Hair follicular keratinocyte (primary cell): Measurements from ENCODE around the gene FUT7. TPM values are rescaled to one million over a fixed set of nuclear protein-coding genes. Genes with fewer than 3 reads are reported as not detected.

Experiments used
- total RNA-seq: library from RNA; depleted of rRNA; stranded (reverse); fragments of >200 nt; gene quantifications from 2 replicates; pipeline ENCODE4 v1.2.3, GENCODE V29; 2015

Gene FUT7, protein sequence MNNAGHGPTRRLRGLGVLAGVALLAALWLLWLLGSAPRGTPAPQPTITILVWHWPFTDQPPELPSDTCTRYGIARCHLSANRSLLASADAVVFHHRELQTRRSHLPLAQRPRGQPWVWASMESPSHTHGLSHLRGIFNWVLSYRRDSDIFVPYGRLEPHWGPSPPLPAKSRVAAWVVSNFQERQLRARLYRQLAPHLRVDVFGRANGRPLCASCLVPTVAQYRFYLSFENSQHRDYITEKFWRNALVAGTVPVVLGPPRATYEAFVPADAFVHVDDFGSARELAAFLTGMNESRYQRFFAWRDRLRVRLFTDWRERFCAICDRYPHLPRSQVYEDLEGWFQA
- not detected in 2 replicates for total RNA-seq

DNA sequence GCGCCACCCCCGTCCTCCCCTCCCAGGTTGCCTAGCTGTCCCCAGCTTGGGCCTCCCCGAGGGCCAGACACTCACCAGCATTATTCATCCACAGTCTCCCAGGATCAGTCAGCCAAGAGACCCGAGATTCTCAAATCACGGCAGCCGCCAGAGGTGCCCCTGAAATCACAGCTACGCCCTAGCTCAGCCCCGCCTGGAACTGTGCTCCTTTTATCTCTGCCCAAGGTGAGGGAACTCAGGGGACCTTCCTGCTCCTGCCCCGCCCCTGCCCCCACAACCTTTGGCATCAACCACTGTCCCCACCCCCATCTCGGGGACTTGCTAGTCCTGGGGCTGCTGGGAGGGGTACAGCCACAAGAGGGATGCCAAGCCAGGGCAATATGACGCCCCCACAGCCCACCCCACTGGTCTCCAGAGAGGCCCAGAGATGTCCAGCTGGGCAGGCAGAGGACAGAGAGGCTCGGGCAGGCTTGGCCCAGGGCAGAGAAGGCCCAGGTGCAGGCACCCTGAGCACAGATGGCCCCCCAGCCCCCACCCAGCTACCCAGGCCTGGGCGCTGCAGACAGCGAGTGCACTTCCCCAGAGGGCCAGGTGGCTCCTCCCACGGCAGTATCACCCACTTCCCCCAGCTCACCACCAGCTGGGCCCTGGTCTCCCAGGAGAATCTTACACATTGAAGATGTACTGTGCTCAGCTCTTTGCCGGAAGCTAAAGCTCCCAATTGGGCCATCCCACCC lies at the start of gene FUT7:
TSS of gene FUT7 (minus strand) at position 185 of the 737 bp plus-strand sequence. CDS start at position 88, 97 bp downstream.

DNA sequence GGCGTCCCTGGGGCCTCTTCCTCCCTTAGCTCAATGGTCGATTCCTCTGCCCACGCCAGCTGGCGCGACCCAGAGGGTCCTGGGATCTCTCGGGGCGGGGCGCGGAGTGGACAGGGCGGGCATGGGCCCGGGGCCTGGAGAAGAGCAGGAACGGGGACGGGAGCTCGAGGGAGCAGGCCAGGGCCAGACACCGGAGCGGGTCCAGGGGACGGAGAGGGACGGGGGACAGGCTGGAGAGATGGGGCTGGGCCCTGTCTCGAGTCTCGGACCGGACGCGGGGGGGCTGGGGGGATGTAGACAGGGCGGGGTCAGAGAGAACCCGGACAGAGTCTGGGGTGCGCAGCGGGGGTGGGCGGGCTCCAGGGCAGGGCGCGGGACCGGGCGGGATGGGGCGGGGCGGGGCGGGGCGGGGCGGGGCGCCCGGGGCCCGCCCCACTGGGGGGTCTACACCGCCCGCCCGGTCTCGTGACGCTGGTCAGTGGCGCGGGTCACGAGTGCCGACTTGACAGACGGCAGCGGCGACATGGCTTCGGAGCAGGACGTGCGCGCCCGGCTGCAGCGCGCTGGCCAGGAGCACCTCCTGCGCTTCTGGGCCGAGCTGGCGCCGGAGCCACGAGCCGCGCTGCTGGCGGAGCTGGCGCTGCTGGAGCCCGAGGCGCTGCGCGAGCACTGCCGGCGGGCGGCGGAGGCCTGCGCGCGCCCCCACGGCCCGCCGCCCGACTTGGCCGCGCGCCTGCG lies 45.3 kb upstream of the FUT7 start, which contains the start of gene UAP1L1:
TSS of gene UAP1L1 (plus strand) at position 508 of the 738 bp plus-strand sequence. CDS start at position 524, 16 bp downstream.

DNA sequence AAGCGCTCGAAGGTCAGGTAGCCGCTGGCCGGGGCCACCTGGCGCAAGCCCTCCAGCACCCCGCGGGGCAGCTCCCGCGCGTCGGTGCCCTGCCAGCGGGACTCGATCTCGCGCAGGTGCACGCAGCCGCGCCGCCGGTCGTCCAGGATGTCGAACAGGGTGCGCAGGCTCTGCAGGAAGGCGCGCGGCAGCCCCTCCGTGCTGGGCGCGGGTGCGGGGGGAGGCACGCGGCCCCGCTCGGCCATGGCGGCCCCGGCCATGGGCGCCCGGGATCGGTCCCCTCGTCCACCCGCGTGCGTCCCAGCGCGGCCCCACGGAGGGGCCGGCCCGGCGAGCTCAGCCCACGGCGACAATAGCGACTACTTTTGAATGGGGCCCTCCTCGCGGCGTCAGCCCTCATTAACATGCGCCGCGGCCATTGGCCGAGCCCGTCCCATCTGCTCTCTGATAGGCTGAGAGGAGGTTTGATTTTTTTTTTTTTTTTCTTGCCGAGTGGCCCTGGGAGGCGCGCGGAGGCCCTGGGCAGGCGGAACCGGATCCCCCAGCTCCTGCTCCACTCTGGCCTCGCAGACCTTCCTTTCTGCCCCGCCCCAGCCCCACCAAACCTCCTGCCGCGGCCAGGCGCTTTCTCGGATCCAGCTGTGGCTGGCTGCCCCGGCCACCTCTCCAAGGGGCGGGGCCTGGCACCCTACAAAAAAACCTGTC lies 38.5 kb upstream of the FUT7 start, which contains the start of gene SAPCD2:
TSS of gene SAPCD2 (minus strand) at position 357 of the 705 bp plus-strand sequence. CDS start at position 260, 97 bp downstream.

DNA sequence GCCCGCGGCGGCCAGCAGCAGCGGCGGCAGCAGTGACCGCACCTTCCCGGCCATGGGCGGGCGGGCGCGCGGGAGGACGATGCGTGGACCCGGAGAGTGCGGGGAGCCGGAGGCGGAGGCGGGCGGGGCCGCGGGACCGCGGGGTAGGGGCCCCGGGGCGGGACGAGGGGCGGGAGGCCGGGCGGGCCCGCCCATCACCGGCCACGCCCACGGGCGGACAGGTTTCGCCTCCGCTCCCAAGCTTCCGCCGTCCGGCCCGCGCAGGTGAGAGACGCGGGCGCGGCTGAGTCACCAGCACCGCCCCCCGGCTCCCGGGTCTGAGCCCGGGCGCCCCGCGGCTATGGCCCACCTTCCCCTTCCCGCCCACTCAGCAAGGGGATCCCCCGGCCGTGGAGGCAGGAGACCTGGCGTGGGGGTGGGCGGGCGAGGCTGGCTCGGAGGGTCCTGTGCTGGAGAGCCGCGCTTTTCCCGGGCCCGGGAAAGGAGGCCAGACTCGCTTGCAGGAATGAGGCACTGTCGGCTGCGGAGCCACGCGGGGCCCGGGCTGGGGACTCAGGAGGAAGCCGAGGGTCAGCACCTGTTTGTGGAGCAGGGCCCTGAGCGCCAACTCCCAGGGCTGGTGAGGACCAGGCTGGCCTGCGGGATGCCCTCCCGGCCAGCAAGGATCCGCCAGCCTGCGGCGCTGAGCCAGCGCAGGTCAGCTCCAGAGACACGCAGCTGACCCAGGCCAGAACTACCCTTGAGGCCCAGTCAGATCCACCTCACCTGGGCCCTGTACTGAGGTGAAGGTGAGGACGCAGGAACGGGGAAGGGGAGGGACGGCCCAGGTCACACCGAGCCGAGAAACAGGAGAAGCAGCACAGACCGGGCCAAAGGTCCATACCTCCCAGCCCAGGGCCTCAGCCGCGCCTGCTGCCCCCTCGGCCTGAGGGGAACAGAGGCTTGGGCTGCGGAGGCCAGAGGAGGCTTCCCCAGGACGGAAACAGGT lies 22.4 kb upstream of the FUT7 start, which contains the start of gene ENTPD2:
TSS of gene ENTPD2 (minus strand) at position 118 of the 988 bp plus-strand sequence. CDS start at position 54, 64 bp downstream.

DNA sequence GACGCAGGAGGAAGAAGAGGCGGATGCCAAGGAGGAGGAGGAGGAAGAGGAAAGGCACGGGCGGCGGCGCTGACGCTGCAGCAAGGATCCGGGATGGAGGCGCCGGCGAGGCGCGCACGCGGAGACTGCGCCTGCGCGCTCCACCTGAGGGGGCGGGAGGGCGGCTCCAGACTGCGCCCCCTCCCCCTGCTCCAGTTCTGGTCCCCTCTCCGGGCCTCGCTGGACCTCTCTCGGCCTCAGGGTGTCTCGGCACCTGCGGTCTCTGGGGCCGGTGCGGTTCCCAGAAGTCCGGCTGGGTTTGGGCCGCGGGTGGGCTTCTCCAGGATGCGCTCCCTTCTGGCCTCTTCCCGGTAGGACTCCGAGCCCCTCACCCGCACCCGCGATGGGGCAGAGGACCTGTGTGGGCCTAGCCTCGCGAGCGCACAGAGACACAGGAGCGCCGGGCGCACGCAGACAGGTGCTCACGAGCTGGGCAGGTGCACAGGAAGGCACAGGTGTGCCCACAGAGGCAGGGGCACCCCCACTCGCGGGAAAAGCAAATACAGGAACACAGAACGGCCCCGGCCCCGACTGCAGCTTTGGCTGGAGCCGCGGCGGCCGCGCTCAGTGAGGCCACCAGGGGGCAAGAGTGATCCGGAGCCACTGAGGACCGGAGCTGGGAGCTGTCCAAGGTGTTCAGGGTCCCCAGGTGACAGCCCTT lies 14.3 kb upstream of the FUT7 start, which contains the start of gene NPDC1:
TSS of gene NPDC1 (minus strand) at position 90 of the 700 bp plus-strand sequence. CDS start 188 bp downstream, outside the sequence.

DNA sequence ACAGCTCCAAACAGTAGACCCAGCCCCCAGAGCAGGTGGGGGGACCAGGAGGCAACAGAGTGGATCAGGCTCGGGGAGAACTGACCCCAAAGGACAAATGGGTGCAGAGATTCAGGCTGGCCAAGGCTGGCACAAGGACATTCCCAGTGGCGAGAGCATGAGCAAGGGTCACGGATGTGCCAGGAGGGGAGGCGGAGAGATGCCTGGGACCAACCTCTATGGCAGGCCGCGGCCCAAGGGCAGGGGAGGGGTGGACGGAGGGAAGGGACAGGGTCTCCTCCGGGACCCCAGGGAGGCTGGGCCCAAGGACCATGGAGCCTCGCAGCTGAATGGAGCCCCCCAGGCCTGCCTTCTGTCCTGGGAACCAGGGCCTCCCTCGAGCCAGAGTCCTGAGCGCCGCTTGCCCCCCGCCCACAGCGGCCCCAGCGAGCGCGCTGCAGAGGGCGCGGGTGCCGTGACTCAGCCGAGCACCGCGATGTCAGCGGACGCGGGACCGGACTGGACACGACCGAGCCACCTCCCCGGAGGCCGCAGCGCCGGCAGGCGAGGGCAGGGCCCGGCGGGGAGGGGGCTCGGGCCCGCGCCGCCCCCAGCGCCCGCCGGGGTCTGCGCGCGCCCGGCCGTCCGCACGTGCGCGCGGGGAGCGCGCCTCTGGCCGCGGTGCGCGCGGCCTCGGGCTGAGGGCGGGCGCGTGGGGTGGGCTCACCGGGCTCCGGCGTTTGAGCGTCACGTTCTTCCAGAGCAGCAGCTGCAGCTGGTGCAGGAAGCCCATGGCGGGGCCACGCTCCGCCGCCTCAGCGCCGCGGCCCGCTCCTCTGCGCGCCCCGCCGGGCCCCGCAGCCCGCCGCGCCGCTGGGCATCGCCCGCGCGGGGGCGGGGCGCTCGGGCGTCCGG lies 4.3 kb downstream of the FUT7 start, which contains the start of gene ABCA2:
TSS of gene ABCA2 (minus strand) at position 869 of the 894 bp plus-strand sequence. CDS start at position 772, 97 bp downstream.

DNA sequence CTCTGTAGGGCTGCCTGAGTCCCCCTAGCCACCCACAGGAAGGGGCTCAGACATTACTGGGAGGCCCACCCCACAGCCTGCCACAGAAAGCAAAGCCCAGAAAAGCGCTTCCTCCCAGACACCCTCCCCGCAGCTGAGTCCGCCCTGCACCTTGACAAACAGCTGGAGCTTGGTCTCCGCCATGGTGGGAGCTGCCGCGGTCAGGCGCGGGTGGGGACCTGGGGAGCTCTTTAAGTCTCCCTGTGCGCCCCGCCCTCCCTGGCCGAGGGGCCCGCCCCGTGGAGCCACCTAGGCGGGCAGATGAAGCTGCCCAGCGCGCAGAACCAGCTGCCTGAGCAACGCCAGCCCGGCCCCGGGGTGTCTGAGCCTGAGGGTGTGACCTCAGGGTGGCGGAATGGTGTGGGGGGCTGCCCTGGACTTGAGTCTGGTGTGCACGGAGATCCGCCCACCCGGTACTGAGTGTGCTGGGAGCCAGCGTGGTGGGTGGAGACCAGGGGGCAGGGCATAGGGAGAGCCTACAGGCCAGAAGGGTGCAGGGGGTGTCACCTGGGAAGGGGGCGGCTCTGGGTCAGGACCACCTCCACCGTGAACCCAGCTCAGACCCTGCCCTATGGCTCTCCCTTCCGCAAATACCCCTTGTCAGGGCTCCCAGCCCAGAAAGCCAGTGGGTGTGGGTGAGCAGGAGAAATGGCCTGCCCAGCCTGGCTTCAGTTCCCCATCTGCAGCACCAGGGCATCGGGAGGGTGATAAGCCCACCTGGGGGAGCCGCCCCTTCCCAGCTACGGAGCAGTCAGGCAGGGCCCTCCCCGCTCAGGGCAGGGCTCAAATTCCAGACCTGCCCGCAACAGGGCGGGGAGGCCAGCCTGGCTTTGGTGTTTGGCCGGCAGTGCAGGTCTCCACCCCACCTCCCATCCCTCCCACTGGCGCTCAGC lies 35.3 kb downstream of the FUT7 start, which contains the start of gene CLIC3:
TSS of gene CLIC3 (minus strand) at position 208 of the 932 bp plus-strand sequence. CDS start at position 183, 25 bp downstream.

DNA sequence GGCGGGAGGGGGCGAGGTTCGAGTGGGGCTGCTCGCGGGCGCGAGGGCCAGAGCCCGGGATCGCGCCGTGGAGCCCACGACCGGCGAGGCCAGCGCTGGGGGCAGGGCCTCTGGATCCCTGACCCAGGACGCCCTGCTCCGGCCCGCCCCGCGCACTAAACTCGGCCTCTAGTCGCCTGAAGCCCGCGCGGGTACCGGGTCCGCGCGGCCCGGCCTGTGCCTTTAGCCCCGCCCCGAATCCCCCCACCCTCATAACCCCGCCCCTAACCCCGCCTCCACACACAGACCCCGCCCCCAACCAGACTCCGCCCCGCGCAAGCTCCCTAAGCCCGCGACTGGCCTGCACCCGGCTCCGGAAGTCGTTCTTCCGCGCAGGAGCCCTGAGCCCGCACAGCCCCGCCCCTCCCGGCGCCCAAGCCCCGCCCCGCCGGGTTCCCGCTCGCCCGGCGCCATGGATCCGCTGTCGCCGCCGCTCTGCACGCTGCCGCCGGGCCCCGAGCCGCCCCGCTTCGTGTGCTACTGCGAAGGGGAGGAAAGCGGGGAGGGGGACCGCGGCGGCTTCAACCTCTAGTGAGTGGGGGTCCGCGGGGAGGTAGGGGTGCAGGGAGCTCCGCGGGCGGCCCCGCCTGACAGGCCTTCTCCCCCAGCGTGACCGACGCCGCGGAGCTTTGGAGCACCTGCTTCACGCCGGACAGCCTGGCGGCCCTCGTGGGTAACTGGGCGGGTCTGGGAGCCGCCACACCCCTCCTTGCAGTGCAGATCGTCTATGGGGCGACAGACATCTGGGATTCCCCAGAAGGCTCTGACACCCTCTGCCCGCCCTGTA lies 39.7 kb downstream of the FUT7 start, which contains the start of gene PAXX:
TSS of gene PAXX (plus strand) at position 430 of the 826 bp plus-strand sequence. CDS start at position 452, 22 bp downstream.

DNA sequence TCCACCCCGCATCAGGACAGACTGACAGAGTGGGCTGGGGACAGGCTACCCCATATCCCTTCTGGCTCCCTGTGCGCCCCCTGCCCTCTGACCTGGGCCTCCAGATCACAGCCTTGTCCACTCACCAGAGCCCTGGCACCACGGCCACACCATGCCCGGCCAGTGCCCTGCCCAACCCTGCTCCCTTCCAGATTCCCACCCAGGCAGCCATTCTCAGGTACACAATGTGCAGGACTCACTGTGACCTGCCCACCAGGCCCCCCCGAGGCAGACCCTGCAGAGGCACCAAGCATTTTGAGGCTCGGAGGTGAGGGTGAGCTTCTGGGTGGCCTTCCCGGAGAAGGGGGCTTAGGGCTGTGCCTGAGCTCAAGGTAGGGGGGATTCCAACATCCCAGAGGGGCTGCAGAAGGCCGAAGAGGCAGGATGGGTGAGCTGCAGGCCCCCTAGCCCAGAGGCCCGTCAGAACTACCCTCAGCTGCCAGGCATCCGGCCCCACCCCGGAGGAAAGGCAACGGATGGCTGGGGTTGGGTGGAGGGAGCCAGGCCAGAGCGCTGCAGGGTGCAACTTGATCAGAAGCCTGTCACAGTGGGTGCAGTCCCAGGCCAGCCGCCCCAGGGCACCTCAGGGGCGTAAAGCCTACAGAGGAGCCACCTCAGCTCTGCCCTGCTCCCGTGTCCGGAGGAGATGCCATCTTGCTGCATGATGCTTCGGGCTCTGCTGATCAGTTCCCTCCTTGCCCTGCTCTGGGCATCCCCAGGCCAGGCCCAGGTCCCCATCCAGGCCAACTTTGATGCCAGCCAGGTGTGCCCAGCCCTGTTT lies 49.4 kb downstream of the FUT7 start, which contains the start of gene LCNL1:
TSS of gene LCNL1 (plus strand) at position 762 of the 820 bp plus-strand sequence. CDS start 594 bp downstream, outside the sequence.

Other genes starting within 250 kb of the FUT7 start
- 240 and 247 TPM in 2 replicates for gene TMEM141, start 240.7 kb downstream of the FUT7 start, total RNA-seq
- 1.3 TPM in 1 of 2 replicates, not detected in the other for gene CCDC183, start 235.8 kb downstream of the FUT7 start, total RNA-seq
- gene RABL6, start 224.1 kb downstream of the FUT7 start, total RNA-seq = 82.2 and 126 TPM in 2 replicates
- 0.87 and 2.0 TPM in 2 replicates for gene AJM1, start 189.6 kb downstream of the FUT7 start, total RNA-seq
- 127 and 150 TPM in 2 replicates for gene PHPT1, start 182.7 kb downstream of the FUT7 start, total RNA-seq
- 2.6 and 3.1 TPM in 2 replicates for gene MAMDC4, start 179.7 kb downstream of the FUT7 start, total RNA-seq
- 302 and 330 TPM in 2 replicates for gene EDF1, start 165.8 kb downstream of the FUT7 start, total RNA-seq
- 10.0 and 16.7 TPM in 2 replicates for gene TRAF2, start 145.6 kb downstream of the FUT7 start, total RNA-seq
- 149 and 155 TPM in 2 replicates for gene FBXW5, start 87.3 kb downstream of the FUT7 start, total RNA-seq
- gene C8G, start 86.8 kb downstream of the FUT7 start, total RNA-seq = not detected in 2 replicates
- not detected in 2 replicates for gene LCN12, start 79.8 kb downstream of the FUT7 start, total RNA-seq
- not detected in 2 replicates for gene PTGDS, start 54.6 kb downstream of the FUT7 start, total RNA-seq
- not detected in 2 replicates for gene LCNL1, start 49.1 kb downstream of the FUT7 start, total RNA-seq
- 45.6 and 54.8 TPM in 2 replicates for gene PAXX, start 39.7 kb downstream of the FUT7 start, total RNA-seq
- gene CLIC3, start 35.5 kb downstream of the FUT7 start, total RNA-seq = 3.3 and 8.7 TPM in 2 replicates
- gene ABCA2, start 3.9 kb downstream of the FUT7 start, total RNA-seq = 0.95 and 5.2 TPM in 2 replicates
- 2.9 and 9.0 TPM in 2 replicates for gene NPDC1, start 14.1 kb upstream of the FUT7 start, total RNA-seq
- gene ENTPD2, start 22.0 kb upstream of the FUT7 start, total RNA-seq = 0.11 and 0.39 TPM in 2 replicates
- 4.0 and 10.3 TPM in 2 replicates for gene SAPCD2, start 38.5 kb upstream of the FUT7 start, total RNA-seq
- gene UAP1L1, start 45.4 kb upstream of the FUT7 start, total RNA-seq = 1.2 and 3.8 TPM in 2 replicates
- 63.0 and 80.3 TPM in 2 replicates for gene MAN1B1, start 54.9 kb upstream of the FUT7 start, total RNA-seq
- gene DPP7, start 82.6 kb upstream of the FUT7 start, total RNA-seq = 25.3 and 29.1 TPM in 2 replicates
- 0.04 and 0.23 TPM in 2 replicates for gene GRIN1, start 107.1 kb upstream of the FUT7 start, total RNA-seq
- not detected in 2 replicates for gene LRRC26, start 138.0 kb upstream of the FUT7 start, total RNA-seq
- gene TMEM210, start 140.0 kb upstream of the FUT7 start, total RNA-seq = not detected in 2 replicates
- gene ANAPC2, start 156.5 kb upstream of the FUT7 start, total RNA-seq = 8.4 and 11.1 TPM in 2 replicates
- gene SSNA1, start 156.6 kb upstream of the FUT7 start, total RNA-seq = 95.3 and 137 TPM in 2 replicates
- 4.9 and 6.7 TPM in 2 replicates for gene TPRN, start 168.7 kb upstream of the FUT7 start, total RNA-seq
- gene TMEM203, start 173.6 kb upstream of the FUT7 start, total RNA-seq = 29.0 and 40.6 TPM in 2 replicates
- gene NDOR1, start 173.6 kb upstream of the FUT7 start, total RNA-seq = 9.0 and 11.4 TPM in 2 replicates
- 0.23 TPM in 1 of 2 replicates, not detected in the other for gene RNF208, start 190.2 kb upstream of the FUT7 start, total RNA-seq
- gene CYSRT1, start 193.1 kb upstream of the FUT7 start, total RNA-seq = 0.70 and 1.4 TPM in 2 replicates
- 0.15 TPM in 1 of 2 replicates, not detected in the other for gene RNF224, start 195.4 kb upstream of the FUT7 start, total RNA-seq
- gene SLC34A3, start 198.8 kb upstream of the FUT7 start, total RNA-seq = not detected in 2 replicates
- gene TUBB4B, start 209.2 kb upstream of the FUT7 start, total RNA-seq = 439 and 1,151 TPM in 2 replicates
- not detected in 2 replicates for gene STPG3, start 219.2 kb upstream of the FUT7 start, total RNA-seq
- 45.1 and 51.7 TPM in 2 replicates for gene NELFB, start 223.2 kb upstream of the FUT7 start, total RNA-seq
- gene TOR4A, start 245.6 kb upstream of the FUT7 start, total RNA-seq = 17.8 and 24.2 TPM in 2 replicates